Spleen (tissue), 11 donors: ENCODE results near the gene OR4N5. TPM values are rescaled to one million over a fixed set of nuclear protein-coding genes. Genes with fewer than 3 reads are reported as not detected.

Experiments used
- DNase-seq: peaks from one replicate; pipeline ENCODE4 v3.0.0-alpha.2; 2020
- H3K27ac ChIP-seq, 8 donors: fragments of 200-600 bp; sonication (generic) in 7 of 8; 1 replicate in 4 of 8; 2 replicates in 4 of 8; pipeline versions ENCODE4 v1.5.0 to v1.8.0; 2016 to 2021; ENCODE audit warnings: inconsistent platforms in 4 of 8, mild to moderate bottlenecking in 4 of 8, moderate library complexity in 1 of 8
- H3K27me3 ChIP-seq, 7 donors: fragments of 200-600 bp; sonication (generic) in 6 of 7; replicated peaks in 1 of 7; 1 replicate in 4 of 7; 2 replicates in 3 of 7; pipeline versions ENCODE4 v1.5.0 to v1.8.0; 2016 to 2021; ENCODE audit warnings: inconsistent platforms in 3 of 7, mild to moderate bottlenecking in 1 of 7
- H3K36me3 ChIP-seq, 6 donors: fragments of 200-600 bp; sonication (generic) in 5 of 6; 1 replicate in 4 of 6; 2 replicates in 2 of 6; pipeline versions ENCODE4 v1.5.0 to v1.8.0; 2016 to 2021; ENCODE audit warnings: inconsistent platforms in 2 of 6
- H3K4me1 ChIP-seq, 6 donors: fragments of 200-600 bp; sonication (generic) in 5 of 6; 1 replicate in 3 of 6; 2 replicates in 3 of 6; pipeline versions ENCODE4 v1.5.0 to v1.8.0; 2016 to 2021; ENCODE audit warnings: inconsistent platforms in 3 of 6
- H3K4me3 ChIP-seq, 8 donors: fragments of 200-600 bp; sonication (generic) in 7 of 8; 1 replicate in 4 of 8; 2 replicates in 4 of 8; pipeline versions ENCODE4 v1.5.0 to v1.8.0; 2016 to 2021; ENCODE audit warnings: inconsistent platforms in 4 of 8, mild to moderate bottlenecking in 4 of 8, moderate library complexity in 2 of 8
- H3K9me3 ChIP-seq, 8 donors: fragments of 200-600 bp; sonication (generic) in 7 of 8; 1 replicate in 4 of 8; 2 replicates in 4 of 8; pipeline versions ENCODE4 v1.5.0 to v1.8.0; 2016 to 2021; ENCODE audit warnings: inconsistent platforms in 4 of 8
- POLR2A ChIP-seq, 3 donors: fragments of 450-650 bp; IDR thresholded peaks; one replicate each; pipeline ENCODE4 v1.5.1; 2017; ENCODE audit warnings: antibody characterized with exemption in 3 of 3, mild to moderate bottlenecking in 1 of 3
- POLR2AphosphoS5 ChIP-seq, 3 donors: sonication (generic); formaldehyde crosslinking; IDR thresholded peaks; one replicate each; pipeline ENCODE4 v1.5.1; 2017; ENCODE audit warnings: antibody characterized with exemption in 3 of 3
- intact Hi-C: fragments of 100-400 bp; cut with DNase I; formaldehyde crosslinking; loops from one replicate; pipeline ENCODE4 v1.15.0; 2023; ENCODE audit warnings: low total_unique reads
- polyA plus RNA-seq, 3 donors: library from polyadenylated mRNA; stranded (reverse); fragments of 200-250 nt; gene quantifications; one replicate each; pipeline ENCODE4 v1.2.1, GENCODE V29; 2013
- small RNA-seq, 4 donors: library from RNA; depleted of rRNA; stranded (forward); fragments of <200 nt; gene quantifications; one replicate each; pipeline ENCODE3, GENCODE V24; 2016
- total RNA-seq, 7 donors: library from RNA; depleted of rRNA in 3 of 7; stranded (reverse); fragments of >200 nt in 3 of 7; fragmentation: NEBNext Ultra II Directional in 4 of 7; extraction: Animal tissue kit (Norgen Biotek cat#: 25700) in 4 of 7; gene quantifications; one replicate each; pipeline versions ENCODE4 v1.1.0 to v1.2.1, GENCODE V29; 2016 to 2021
- TF ChIP-seq, protein P1 (sequence below), 11 experiments: fragments of 200-600 bp in 7 of 11; fragments of 450-650 bp in 4 of 11; sonication (generic) in 4 of 11; IDR thresholded peaks in 8 of 11; conservative IDR thresholded peaks in 3 of 11; 1 replicate in 7 of 11; 2 replicates in 4 of 11; pipeline versions ENCODE4 v1.4.0 to v1.8.0; 2016 to 2021; ENCODE audit warnings: antibody characterized with exemption in 11 of 11, inconsistent platforms in 4 of 11, mild to moderate bottlenecking in 1 of 11
- donor health status: healthy with polysubstance abuse.
- donor health status: DM: no; HTN: no; CAD: no; lungs with moderate emphysema.
- donor health status: DM: no; HTN: no; CAD: no.
- donor health status: Bipolar disorder and iron deficiency.
- donor health status: healthy.
- donor health status: DM: no; HTN: no; CAD: no.
- donor health status: DM: yes; HTN: yes; CAD: no.

Gene OR4N5
- total and polyA plus RNA-seq, 10 donors = not detected

DNA sequence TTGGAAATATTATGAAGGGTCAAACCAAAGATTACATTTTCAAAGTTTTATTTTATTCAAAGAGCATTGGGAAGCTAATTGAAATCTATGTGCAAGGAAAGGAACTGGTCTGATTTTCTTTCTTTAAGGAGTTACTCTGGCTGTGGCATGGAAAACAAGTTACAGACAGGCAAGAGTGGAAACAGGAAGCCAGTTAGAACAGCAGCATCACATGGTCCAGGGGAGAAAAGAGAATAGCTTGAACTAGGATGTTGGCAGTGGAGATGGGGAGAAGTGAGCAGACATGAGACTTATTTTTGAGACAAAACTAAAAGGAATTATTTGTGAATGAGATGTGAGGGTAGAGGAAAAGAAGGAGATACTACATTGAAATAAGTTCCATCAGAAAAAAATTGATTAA lies 55.5 kb downstream of the OR4N5 start:
- Histone ChIP-seq H3K27ac (no peak overlapping the region), H3K4me3 (no peak overlapping the region), H3K27me3 (peaks cover 0 to 2% (median 0%) of the 10 kb centered on the region in 7 donors), H3K4me1 (no peaks in the 10 kb centered on the region), H3K36me3 (no peaks in the 10 kb centered on the region), H3K9me3 (no peaks in the 10 kb centered on the region)
- intact Hi-C loops = no loop called here
- TF ChIP-seq POLR2AphosphoS5 (IDR thresholded peaks at IDR 0.05) = no peak
- no peak for TF ChIP-seq POLR2A (IDR thresholded peaks at IDR 0.05)
- TF ChIP-seq, protein P1, sequence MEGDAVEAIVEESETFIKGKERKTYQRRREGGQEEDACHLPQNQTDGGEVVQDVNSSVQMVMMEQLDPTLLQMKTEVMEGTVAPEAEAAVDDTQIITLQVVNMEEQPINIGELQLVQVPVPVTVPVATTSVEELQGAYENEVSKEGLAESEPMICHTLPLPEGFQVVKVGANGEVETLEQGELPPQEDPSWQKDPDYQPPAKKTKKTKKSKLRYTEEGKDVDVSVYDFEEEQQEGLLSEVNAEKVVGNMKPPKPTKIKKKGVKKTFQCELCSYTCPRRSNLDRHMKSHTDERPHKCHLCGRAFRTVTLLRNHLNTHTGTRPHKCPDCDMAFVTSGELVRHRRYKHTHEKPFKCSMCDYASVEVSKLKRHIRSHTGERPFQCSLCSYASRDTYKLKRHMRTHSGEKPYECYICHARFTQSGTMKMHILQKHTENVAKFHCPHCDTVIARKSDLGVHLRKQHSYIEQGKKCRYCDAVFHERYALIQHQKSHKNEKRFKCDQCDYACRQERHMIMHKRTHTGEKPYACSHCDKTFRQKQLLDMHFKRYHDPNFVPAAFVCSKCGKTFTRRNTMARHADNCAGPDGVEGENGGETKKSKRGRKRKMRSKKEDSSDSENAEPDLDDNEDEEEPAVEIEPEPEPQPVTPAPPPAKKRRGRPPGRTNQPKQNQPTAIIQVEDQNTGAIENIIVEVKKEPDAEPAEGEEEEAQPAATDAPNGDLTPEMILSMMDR (IDR thresholded peaks at IDR 0.05 in 8 of 11, conservative IDR thresholded peaks at IDR 0.05 in 3 of 11) = no peak
- no peak for DNase-seq

Small RNAs within 50 kb of the gene (small RNA-seq; reads per million reads assigned to genes)
- 0 reads per million in 4 donors for gene GTF2IP22
- gene RNA5SP380 = 0 reads per million in 4 donors

Other genes starting within 250 kb of the OR4N5 start
- not detected for gene OR4K5, start 218.2 kb upstream of the OR4N5 start, total RNA-seq
- not detected for gene OR4K5, start 218.2 kb upstream of the OR4N5 start, polyA plus RNA-seq
- gene OR4K1, start 207.9 kb upstream of the OR4N5 start, total RNA-seq = not detected
- not detected for gene OR4K1, start 207.9 kb upstream of the OR4N5 start, polyA plus RNA-seq
- gene OR4K15, start 163.2 kb upstream of the OR4N5 start, total RNA-seq = not detected
- not detected for gene OR4K15, start 163.2 kb upstream of the OR4N5 start, polyA plus RNA-seq
- gene OR4Q2, start 136.7 kb upstream of the OR4N5 start, total RNA-seq = not detected
- gene OR4Q2, start 136.7 kb upstream of the OR4N5 start, polyA plus RNA-seq = not detected
- gene OR4K14, start 119.5 kb upstream of the OR4N5 start, total RNA-seq = not detected
- not detected for gene OR4K14, start 119.5 kb upstream of the OR4N5 start, polyA plus RNA-seq
- gene OR4K13, start 102.8 kb upstream of the OR4N5 start, total RNA-seq = not detected
- not detected for gene OR4K13, start 102.8 kb upstream of the OR4N5 start, polyA plus RNA-seq
- not detected for gene OR4L1, start 78.8 kb upstream of the OR4N5 start, total RNA-seq
- gene OR4L1, start 78.8 kb upstream of the OR4N5 start, polyA plus RNA-seq = not detected
- gene OR4K17, start 28.1 kb upstream of the OR4N5 start, total RNA-seq = not detected
- not detected for gene OR4K17, start 28.1 kb upstream of the OR4N5 start, polyA plus RNA-seq
- not detected for gene OR11G2, start 52.1 kb downstream of the OR4N5 start, total RNA-seq
- not detected for gene OR11G2, start 52.1 kb downstream of the OR4N5 start, polyA plus RNA-seq
- not detected for gene OR11H6, start 84.9 kb downstream of the OR4N5 start, total RNA-seq
- not detected for gene OR11H6, start 84.9 kb downstream of the OR4N5 start, polyA plus RNA-seq
- not detected for gene OR11H7, start 90.2 kb downstream of the OR4N5 start, total RNA-seq
- not detected for gene OR11H7, start 90.2 kb downstream of the OR4N5 start, polyA plus RNA-seq
- not detected for gene OR11H4, start 100.5 kb downstream of the OR4N5 start, total RNA-seq
- gene OR11H4, start 100.5 kb downstream of the OR4N5 start, polyA plus RNA-seq = not detected
- 10 to 100 TPM; 12.5 to 21.9 (median 18.8) TPM for gene TTC5, start 167.1 kb downstream of the OR4N5 start, total RNA-seq
- gene TTC5, start 167.1 kb downstream of the OR4N5 start, polyA plus RNA-seq = 1 to 10 TPM; 5.9 to 7.2 (median 6.7) TPM
- 10 to 100 TPM; 21.1 to 32.8 (median 27.9) TPM for gene CCNB1IP1, start 194.5 kb downstream of the OR4N5 start, total RNA-seq
- gene CCNB1IP1, start 194.5 kb downstream of the OR4N5 start, polyA plus RNA-seq = 10 to 100 TPM; 30.4 to 49.1 (median 43.6) TPM
- gene PARP2, start 204.8 kb downstream of the OR4N5 start, total RNA-seq = 10 to 100 TPM; 10.9 to 25.0 (median 17.2) TPM
- gene PARP2, start 204.8 kb downstream of the OR4N5 start, polyA plus RNA-seq = 10 to 100 TPM in 2 of 3 donors, 1 to 10 TPM in 1; 9.1 to 12.0 (median 11.3) TPM